Sigmoid colon (tissue), 4 donors: ENCODE data around the gene SLC35G3.

Source experiments
- POLR2AphosphoS5 ChIP-seq, 4 donors: sonication (generic); formaldehyde crosslinking; IDR thresholded peaks; one replicate each; pipeline ENCODE4 v1.6.1; 2017; ENCODE audit warnings: antibody characterized with exemption in 4 of 4
- TF ChIP-seq, protein P1 (sequence below), 4 experiments: fragments of 450-650 bp in 3 of 4; fragments of 200-600 bp in 1 of 4; IDR thresholded peaks; one replicate each; pipeline ENCODE4 v1.5.1; 2016 to 2019; ENCODE audit warnings: antibody characterized with exemption in 4 of 4, mild to moderate bottlenecking in 3 of 4, moderate library complexity in 2 of 4

DNA sequence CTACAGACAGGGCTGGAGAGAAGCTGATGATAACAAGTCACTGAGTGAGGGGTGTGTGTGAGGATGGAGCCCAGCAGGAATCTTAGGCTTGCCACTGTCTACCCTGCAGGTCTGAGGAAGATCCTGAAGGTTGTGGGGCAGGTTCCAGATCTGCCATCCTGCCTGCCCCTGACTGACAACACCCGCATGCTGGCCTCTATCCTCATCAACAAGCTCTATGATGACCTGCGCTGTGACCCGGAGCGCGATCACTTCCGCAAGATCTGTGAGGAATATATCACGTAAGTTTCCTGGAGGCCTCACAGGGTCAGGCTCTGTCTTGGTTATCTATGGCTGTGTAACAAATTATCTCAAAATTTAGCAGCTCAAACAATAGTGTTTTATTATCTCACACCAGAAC is 30.3 kb downstream of the SLC35G3 start:
- TF ChIP-seq, protein P1, sequence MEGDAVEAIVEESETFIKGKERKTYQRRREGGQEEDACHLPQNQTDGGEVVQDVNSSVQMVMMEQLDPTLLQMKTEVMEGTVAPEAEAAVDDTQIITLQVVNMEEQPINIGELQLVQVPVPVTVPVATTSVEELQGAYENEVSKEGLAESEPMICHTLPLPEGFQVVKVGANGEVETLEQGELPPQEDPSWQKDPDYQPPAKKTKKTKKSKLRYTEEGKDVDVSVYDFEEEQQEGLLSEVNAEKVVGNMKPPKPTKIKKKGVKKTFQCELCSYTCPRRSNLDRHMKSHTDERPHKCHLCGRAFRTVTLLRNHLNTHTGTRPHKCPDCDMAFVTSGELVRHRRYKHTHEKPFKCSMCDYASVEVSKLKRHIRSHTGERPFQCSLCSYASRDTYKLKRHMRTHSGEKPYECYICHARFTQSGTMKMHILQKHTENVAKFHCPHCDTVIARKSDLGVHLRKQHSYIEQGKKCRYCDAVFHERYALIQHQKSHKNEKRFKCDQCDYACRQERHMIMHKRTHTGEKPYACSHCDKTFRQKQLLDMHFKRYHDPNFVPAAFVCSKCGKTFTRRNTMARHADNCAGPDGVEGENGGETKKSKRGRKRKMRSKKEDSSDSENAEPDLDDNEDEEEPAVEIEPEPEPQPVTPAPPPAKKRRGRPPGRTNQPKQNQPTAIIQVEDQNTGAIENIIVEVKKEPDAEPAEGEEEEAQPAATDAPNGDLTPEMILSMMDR (IDR thresholded peaks at IDR 0.05) = no peak
- no peak for TF ChIP-seq POLR2AphosphoS5 (IDR thresholded peaks at IDR 0.05)
